WERI-Rb-1 (cell line): ENCODE data around the gene PER2.

Experiments
- DNase-seq: peaks from one replicate; pipeline ENCODE4 v3.0.0-alpha.2; 2020
- H3K27ac ChIP-seq: fragments of 250-450 bp; sonication (Bioruptor Pico); 2 replicates; pipeline ENCODE4 v1.5.1; 2020; ENCODE audit warnings: mild to moderate bottlenecking, moderate library complexity
- H3K27me3 ChIP-seq: fragments of 250-450 bp; sonication (Bioruptor Pico); 2 replicates; pipeline ENCODE4 v1.5.1; 2021; ENCODE audit warnings: mild to moderate bottlenecking, low read depth, moderate library complexity; ENCODE audit not compliant: insufficient read depth, severe bottlenecking
- H3K36me3 ChIP-seq: fragments of 250-450 bp; sonication (Bioruptor Pico); 2 replicates; pipeline ENCODE4 v1.5.1; 2020; ENCODE audit warnings: mild to moderate bottlenecking, moderate library complexity
- H3K4me3 ChIP-seq: 2 replicates; pipeline ENCODE4 v1.5.1; 2011; ENCODE audit warnings: low read depth, mild to moderate bottlenecking, control low read depth, low read length
- H3K9me3 ChIP-seq: fragments of 250-450 bp; sonication (Bioruptor Pico); 2 replicates; pipeline ENCODE4 v1.5.1; 2021; ENCODE audit warnings: mild to moderate bottlenecking, moderate library complexity; ENCODE audit not compliant: severe bottlenecking
- CTCF ChIP-seq: IDR thresholded peaks from 2 replicates; pipeline ENCODE4 v1.5.1; 2011; ENCODE audit warnings: low read depth, mild to moderate bottlenecking, control low read depth, inconsistent platforms, low read length

The PER2 gene

GRCh38 chr2:238254095-238254723 is 34.2 kb downstream of the PER2 start:
- no peak for TF ChIP-seq CTCF
- H3K36me3 ChIP-seq: peaks cover 46% of the 10 kb centered on the region
- H3K27me3 ChIP-seq: no peaks in the 10 kb centered on the region
- no peak for DNase-seq
- H3K9me3 ChIP-seq: no peaks in the 10 kb centered on the region
- H3K4me3 ChIP-seq: no peak overlapping the region
- H3K27ac ChIP-seq: peak overlapping the region; percentile 87

GRCh38 chr2:238252766-238253630 is 35.4 kb downstream of the PER2 start:
- no peak for TF ChIP-seq CTCF
- Histone ChIP-seq H3K27ac (no peak overlapping the region), H3K4me3 (no peak overlapping the region), H3K27me3 (no peaks in the 10 kb centered on the region), H3K36me3 (peaks cover 42% of the 10 kb centered on the region), H3K9me3 (no peaks in the 10 kb centered on the region)
- DNase-seq: no peak

- Histone ChIP-seq H3K36me3 (peaks cover 42% of the 10 kb centered on the region), H3K4me3 (no peak overlapping the region), H3K9me3 (no peaks in the 10 kb centered on the region), H3K27ac (no peak overlapping the region), H3K27me3 (no peaks in the 10 kb centered on the region)
- no peak for DNase-seq
- TF ChIP-seq CTCF: no peak
Observed at GRCh38 chr2:238251986-238252385, 36.4 kb downstream of the PER2 start.

GRCh38 chr2:238251331-238251730 is 37.1 kb downstream of the PER2 start:
- H3K9me3 ChIP-seq: no peaks in the 10 kb centered on the region
- no peak for TF ChIP-seq CTCF
- no peak overlapping the region for H3K4me3 ChIP-seq
- no peak for DNase-seq
- H3K27ac ChIP-seq: peak overlapping the region; percentile 24
- H3K27me3 ChIP-seq: no peaks in the 10 kb centered on the region
- peaks cover 41% of the 10 kb centered on the region for H3K36me3 ChIP-seq

- no peak for DNase-seq
- Histone ChIP-seq H3K9me3 (no peaks in the 10 kb centered on the region), H3K36me3 (peaks cover 36% of the 10 kb centered on the region), H3K4me3 (no peak overlapping the region), H3K27ac (peak overlapping the region; percentile 24), H3K27me3 (no peaks in the 10 kb centered on the region)
- TF ChIP-seq CTCF: no peak
Observed at GRCh38 chr2:238250896-238251295, 37.5 kb downstream of the PER2 start.
